Stimulated activated CD8-positive, alpha-beta memory T cell treated with anti-CD3 and anti-CD28 coated beads, Interleukin-12 subunit alpha, Interleukin-12 subunit beta, amount 100 ng/mL, for 24 hours (primary cell): ENCODE measurements around the gene IRF9.
"Not testable (repeated sequence)": the region's sequence is repeated elsewhere in the genome, so short reads cannot be mapped to it uniquely, and the experiment has no call there.

Experiments used
- DNase-seq: peaks from one replicate; pipeline ENCODE4 v3.0.0-alpha.2; 2020; ENCODE audit errors: extremely low read depth

IRF9 gene

GRCh38 chr14:24194873-24195185, 33.8 kb downstream of the IRF9 start:
- DNase-seq: no peak

- peak; percentile 65 for DNase-seq
Measured at GRCh38 chr14:24195186-24196070, 34.4 kb downstream of the IRF9 start, which contains the start of gene TM9SF1. TSS of gene TM9SF1 (minus strand) at chr14:24195441. CDS start at chr14:24195019, 422 bp downstream.

GRCh38 chr14:24196071-24197055, 35.3 kb downstream of the IRF9 start:
- no peak for DNase-seq

- DNase-seq: no peak
Measured at GRCh38 chr14:24197056-24197450, 36.0 kb downstream of the IRF9 start.

GRCh38 chr14:24198814-24199524, 37.9 kb downstream of the IRF9 start:
- no peak for DNase-seq

GRCh38 chr14:24202538-24202937, 41.5 kb downstream of the IRF9 start:
- DNase-seq: not testable (repeated sequence)

- not testable (repeated sequence) for DNase-seq
Measured at GRCh38 chr14:24203249-24203886, 42.3 kb downstream of the IRF9 start.

- no peak for DNase-seq
Measured at GRCh38 chr14:24204163-24205146, 43.4 kb downstream of the IRF9 start.

GRCh38 chr14:24206260-24207103, 45.4 kb downstream of the IRF9 start:
- no peak for DNase-seq

- DNase-seq: no peak
Measured at GRCh38 chr14:24207104-24207551, 46.1 kb downstream of the IRF9 start.

GRCh38 chr14:24207625-24208024, 46.6 kb downstream of the IRF9 start:
- no peak for DNase-seq

- no peak for DNase-seq
Measured at GRCh38 chr14:24211311-24211710, 50.2 kb downstream of the IRF9 start.

GRCh38 chr14:24212924-24213865, 52.1 kb downstream of the IRF9 start, which contains the start of gene CHMP4A:
TSS of gene CHMP4A (minus strand) at chr14:24213488. CDS start at chr14:24213439, 49 bp downstream.
- peak; percentile 96 for DNase-seq

- no peak for DNase-seq
Measured at GRCh38 chr14:24213866-24214662, 53.0 kb downstream of the IRF9 start.

- peak; percentile 67 for DNase-seq
Measured at GRCh38 chr14:24215495-24216344, 54.7 kb downstream of the IRF9 start, which contains the start of gene MDP1. TSS of gene MDP1 (minus strand) at chr14:24216066. CDS start at chr14:24215955, 111 bp downstream.
